Measurements from ENCODE around the gene CHCHD6.

- TF ChIP-seq, protein P1, sequence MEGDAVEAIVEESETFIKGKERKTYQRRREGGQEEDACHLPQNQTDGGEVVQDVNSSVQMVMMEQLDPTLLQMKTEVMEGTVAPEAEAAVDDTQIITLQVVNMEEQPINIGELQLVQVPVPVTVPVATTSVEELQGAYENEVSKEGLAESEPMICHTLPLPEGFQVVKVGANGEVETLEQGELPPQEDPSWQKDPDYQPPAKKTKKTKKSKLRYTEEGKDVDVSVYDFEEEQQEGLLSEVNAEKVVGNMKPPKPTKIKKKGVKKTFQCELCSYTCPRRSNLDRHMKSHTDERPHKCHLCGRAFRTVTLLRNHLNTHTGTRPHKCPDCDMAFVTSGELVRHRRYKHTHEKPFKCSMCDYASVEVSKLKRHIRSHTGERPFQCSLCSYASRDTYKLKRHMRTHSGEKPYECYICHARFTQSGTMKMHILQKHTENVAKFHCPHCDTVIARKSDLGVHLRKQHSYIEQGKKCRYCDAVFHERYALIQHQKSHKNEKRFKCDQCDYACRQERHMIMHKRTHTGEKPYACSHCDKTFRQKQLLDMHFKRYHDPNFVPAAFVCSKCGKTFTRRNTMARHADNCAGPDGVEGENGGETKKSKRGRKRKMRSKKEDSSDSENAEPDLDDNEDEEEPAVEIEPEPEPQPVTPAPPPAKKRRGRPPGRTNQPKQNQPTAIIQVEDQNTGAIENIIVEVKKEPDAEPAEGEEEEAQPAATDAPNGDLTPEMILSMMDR (IDR thresholded peaks at IDR 0.05; ENCODE audit: low read depth, low read length, missing input control): no peak
- TF ChIP-seq, protein P2, sequence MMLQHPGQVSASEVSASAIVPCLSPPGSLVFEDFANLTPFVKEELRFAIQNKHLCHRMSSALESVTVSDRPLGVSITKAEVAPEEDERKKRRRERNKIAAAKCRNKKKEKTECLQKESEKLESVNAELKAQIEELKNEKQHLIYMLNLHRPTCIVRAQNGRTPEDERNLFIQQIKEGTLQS (IDR thresholded peaks at IDR 0.05): no peak
- TF ChIP-seq GABPA (IDR thresholded peaks at IDR 0.05 in 1 of 2, conservative IDR thresholded peaks at IDR 0.05 in 1 of 2) (no peak), YY1 (IDR thresholded peaks at IDR 0.05) (no peak), SP1 (IDR thresholded peaks at IDR 0.05) (no peak), RXRA (IDR thresholded peaks at IDR 0.05) (no peak)
- TF ChIP-seq, protein P3, sequence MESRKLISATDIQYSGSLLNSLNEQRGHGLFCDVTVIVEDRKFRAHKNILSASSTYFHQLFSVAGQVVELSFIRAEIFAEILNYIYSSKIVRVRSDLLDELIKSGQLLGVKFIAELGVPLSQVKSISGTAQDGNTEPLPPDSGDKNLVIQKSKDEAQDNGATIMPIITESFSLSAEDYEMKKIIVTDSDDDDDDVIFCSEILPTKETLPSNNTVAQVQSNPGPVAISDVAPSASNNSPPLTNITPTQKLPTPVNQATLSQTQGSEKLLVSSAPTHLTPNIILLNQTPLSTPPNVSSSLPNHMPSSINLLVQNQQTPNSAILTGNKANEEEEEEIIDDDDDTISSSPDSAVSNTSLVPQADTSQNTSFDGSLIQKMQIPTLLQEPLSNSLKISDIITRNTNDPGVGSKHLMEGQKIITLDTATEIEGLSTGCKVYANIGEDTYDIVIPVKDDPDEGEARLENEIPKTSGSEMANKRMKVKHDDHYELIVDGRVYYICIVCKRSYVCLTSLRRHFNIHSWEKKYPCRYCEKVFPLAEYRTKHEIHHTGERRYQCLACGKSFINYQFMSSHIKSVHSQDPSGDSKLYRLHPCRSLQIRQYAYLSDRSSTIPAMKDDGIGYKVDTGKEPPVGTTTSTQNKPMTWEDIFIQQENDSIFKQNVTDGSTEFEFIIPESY (IDR thresholded peaks at IDR 0.05): no peak
- TF ChIP-seq, protein P4, sequence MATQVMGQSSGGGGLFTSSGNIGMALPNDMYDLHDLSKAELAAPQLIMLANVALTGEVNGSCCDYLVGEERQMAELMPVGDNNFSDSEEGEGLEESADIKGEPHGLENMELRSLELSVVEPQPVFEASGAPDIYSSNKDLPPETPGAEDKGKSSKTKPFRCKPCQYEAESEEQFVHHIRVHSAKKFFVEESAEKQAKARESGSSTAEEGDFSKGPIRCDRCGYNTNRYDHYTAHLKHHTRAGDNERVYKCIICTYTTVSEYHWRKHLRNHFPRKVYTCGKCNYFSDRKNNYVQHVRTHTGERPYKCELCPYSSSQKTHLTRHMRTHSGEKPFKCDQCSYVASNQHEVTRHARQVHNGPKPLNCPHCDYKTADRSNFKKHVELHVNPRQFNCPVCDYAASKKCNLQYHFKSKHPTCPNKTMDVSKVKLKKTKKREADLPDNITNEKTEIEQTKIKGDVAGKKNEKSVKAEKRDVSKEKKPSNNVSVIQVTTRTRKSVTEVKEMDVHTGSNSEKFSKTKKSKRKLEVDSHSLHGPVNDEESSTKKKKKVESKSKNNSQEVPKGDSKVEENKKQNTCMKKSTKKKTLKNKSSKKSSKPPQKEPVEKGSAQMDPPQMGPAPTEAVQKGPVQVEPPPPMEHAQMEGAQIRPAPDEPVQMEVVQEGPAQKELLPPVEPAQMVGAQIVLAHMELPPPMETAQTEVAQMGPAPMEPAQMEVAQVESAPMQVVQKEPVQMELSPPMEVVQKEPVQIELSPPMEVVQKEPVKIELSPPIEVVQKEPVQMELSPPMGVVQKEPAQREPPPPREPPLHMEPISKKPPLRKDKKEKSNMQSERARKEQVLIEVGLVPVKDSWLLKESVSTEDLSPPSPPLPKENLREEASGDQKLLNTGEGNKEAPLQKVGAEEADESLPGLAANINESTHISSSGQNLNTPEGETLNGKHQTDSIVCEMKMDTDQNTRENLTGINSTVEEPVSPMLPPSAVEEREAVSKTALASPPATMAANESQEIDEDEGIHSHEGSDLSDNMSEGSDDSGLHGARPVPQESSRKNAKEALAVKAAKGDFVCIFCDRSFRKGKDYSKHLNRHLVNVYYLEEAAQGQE (IDR thresholded peaks at IDR 0.05): no peak
Observed at GRCh38 chr3:126969586-126969985, 265.5 kb downstream of the CHCHD6 start.

Measured in liver (tissue), 3 donors.